GM21423 (cell line): ENCODE results near the gene OSBPL8.

Source experiments
- ATAC-seq: cut with Tn5 transposase; IDR thresholded peaks from one replicate; pipeline ENCODE4 v1.9.1; 2021; ENCODE audit warnings: mild to moderate bottlenecking, moderate library complexity; ENCODE audit not compliant: unreplicated experiment

The OSBPL8 gene

DNA sequence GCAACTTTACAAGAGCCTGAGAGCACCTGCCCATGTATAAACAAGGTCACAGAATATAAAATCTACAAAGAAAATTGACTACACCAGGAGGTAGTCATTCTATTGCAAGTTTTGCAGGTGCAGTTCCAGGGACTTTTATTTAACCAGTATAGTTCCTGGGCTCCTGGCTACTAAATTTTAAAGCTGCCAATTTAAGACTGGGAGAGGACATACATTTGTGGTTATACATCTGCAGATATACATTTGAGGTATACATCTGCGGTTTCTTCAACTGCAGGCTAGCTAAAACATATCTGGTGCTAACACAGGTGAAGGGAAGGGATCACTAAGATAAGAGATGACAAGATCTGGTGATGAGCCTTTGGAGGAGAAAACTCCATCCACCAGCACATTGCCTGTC, 241.6 kb downstream of the OSBPL8 start:
- ATAC-seq, result no peak

DNA sequence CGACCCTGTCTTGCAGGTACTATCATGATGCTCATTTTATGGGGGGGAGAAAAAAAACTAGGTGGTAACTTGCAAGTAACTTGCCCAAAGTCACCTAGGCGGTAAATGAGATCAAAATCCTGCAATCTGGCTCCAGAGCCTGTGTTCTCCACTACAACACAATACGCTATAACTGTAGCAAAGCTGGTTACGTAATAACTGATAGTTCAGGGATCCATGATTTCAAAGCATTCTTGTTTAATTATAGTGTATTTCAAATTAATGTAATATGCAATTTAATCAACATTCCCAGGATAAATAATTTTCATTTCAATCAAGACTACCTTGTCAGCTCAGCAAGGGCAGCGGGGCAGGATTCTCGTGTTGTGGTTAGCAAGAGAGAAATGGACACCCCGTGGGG, 243.1 kb downstream of the OSBPL8 start:
- ATAC-seq, result no peak

DNA sequence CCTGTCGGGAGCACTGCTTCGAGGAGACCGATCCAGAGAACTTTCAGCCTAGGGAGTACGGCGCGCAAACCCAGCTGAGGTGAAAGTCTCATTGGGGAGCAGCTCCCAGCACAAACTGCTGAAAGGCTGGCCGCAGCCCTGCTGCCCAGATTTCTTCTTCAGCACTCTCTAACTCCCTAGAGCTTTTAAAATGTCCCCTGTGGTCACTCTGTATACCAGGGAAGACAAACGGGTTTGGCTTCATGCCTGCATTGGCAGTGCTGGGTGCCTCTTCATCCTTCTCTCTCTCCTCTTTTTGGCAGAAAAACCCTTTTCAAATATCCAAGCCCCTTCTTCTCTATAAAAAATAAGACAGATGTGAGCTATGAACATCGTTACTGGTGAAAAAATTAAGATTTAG, 246.3 kb downstream of the OSBPL8 start:
- ATAC-seq, result no peak

- no peak for ATAC-seq
These were observed 247.3 kb downstream of the OSBPL8 start for GRCh38 chr12:76312315-76312714.

GRCh38 chr12:76311796-76312195, 247.8 kb downstream of the OSBPL8 start:
- ATAC-seq, result no peak

GRCh38 chr12:76310110-76310509, 249.5 kb downstream of the OSBPL8 start:
- no peak for ATAC-seq

DNA sequence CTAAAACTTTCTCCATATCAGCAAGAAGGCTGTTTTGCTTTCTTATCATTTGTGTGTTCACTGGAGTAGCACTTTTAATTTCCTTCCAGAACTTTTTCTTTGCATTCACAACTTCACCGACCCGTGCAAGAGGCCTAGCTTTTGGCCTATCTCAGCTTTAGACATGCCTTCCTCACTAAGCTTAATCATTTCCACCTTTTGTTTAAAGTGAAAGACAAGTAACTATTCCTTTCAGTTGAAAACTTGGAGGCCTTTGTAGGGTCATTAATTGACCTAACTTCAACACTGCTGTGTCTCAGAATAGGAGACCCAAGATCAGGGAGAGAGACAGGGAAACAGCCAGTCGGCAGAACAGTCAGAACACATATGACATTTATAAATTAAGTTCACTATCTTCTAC, 250.7 kb downstream of the OSBPL8 start:
- ATAC-seq, result no peak

DNA sequence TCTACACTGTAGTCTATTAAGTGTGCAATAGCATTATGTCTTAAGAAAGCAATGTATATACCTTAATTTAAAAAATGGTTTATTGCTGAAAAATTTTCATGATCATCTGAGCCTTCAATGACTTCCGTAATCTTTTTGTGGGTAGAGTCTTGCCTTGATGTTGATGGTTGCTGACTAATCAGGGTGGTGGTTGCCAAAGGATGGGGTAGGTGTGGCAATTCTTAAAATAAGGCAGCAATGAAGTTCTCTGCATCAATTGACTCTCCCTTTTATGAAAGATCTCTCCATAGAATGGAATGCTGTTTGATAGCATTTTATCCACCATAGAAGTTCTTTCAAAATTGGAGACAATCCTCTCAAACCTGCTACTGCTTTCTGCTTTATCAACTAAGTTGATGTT, 252.5 kb downstream of the OSBPL8 start:
- no peak for ATAC-seq

DNA sequence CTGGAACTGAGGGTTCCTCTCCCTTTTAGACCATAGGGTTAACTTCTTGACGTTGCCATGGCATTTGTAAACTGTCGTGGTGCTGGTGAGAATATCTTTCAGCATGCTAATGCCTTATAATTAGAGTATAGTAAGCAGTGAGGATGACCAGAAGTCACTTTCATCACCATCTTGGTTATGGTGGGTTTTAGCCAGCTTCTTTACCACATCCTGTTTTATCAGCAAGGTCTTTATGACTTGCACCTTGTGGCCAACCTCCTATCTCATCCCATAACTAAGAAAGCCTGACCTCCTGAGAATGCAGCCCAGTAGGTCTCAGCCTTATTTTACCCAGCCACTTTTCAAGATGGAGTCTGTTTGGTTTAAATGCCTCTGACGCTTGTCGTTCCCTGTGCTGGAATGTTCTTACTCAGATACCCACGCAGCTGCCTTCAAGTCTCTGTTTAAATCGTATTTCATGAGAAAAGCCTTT, 255.5 kb downstream of the OSBPL8 start:
- no peak for ATAC-seq

DNA sequence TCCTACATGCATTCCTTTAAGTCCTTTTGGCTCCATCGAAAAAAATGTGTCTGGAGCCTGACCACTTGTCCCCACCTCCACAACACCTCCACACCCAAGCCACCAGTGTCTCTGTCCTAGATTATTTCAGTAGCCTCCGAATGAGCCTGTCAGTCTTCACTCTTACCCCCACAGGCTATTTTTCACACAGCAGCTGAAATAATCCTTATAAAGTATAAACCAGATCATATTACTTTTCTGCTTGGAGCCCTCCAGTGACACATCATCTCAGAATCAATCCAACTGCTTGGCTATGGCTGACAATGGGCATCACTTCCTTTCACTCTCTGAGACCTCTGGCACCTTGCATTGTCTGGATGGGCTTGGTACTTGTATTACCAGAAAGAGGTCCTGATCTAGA, 256.2 kb downstream of the OSBPL8 start:
- ATAC-seq, result no peak
